ENCODE results near the gene SRPK2. TPM values are rescaled to one million over a fixed set of nuclear protein-coding genes. Genes with fewer than 3 reads are reported as not detected.

The SRPK2 gene
- total RNA-seq, 2 donors from 2014 or later, result 26.5 to 31.1 TPM

- H3K27me3 ChIP-seq (replicated peaks; ENCODE audit: insufficient read depth), result no peaks in the 10 kb centered on the region
- ATAC-seq (ENCODE audit: insufficient number of reproducible peaks, low FRiP score, low read depth) (no peak), DNase-seq (ENCODE audit: low spot score) (no peak)
- no peaks in the 10 kb centered on the region for H3K9me3 ChIP-seq
- H3K36me3 ChIP-seq, result no peaks in the 10 kb centered on the region
- H3K4me3 ChIP-seq, result no peak overlapping the region
- H3K4me1 ChIP-seq (ENCODE audit: control insufficient read depth in 1 of 2, low read depth in 2 of 2), result peaks cover 0 to 5% of the 10 kb centered on the region in 2 donors
- no peak overlapping the region for H3K27ac ChIP-seq
- TF ChIP-seq CTCF (IDR thresholded peaks at IDR 0.05), result no peak
These were observed 161.3 kb downstream of the SRPK2 start for GRCh38 chr7:105227391-105227790.

GRCh38 chr7:105224884-105225651 is 163.7 kb downstream of the SRPK2 start:
- H3K4me1 ChIP-seq (ENCODE audit: control insufficient read depth in 1 of 2, low read depth in 2 of 2), result peaks cover 0 to 5% of the 10 kb centered on the region in 2 donors
- no peaks in the 10 kb centered on the region for H3K9me3 ChIP-seq
- H3K27ac ChIP-seq, result no peak overlapping the region
- DNase-seq (ENCODE audit: low spot score) (no peak), ATAC-seq (ENCODE audit: insufficient number of reproducible peaks, low FRiP score, low read depth) (no peak)
- H3K27me3 ChIP-seq (replicated peaks; ENCODE audit: insufficient read depth), result no peaks in the 10 kb centered on the region
- no peak overlapping the region for H3K4me3 ChIP-seq
- H3K36me3 ChIP-seq, result no peaks in the 10 kb centered on the region
- TF ChIP-seq CTCF (IDR thresholded peaks at IDR 0.05), result no peak

GRCh38 chr7:105222953-105223352 is 165.8 kb downstream of the SRPK2 start:
- Histone ChIP-seq H3K27me3 (replicated peaks; ENCODE audit: insufficient read depth) (no peaks in the 10 kb centered on the region), H3K4me3 (no peak overlapping the region), H3K9me3 (no peaks in the 10 kb centered on the region), H3K36me3 (no peaks in the 10 kb centered on the region), H3K27ac (no peak overlapping the region), H3K4me1 (ENCODE audit: control insufficient read depth in 1 of 2, low read depth in 2 of 2) (peaks cover 0 to 5% of the 10 kb centered on the region in 2 donors)
- TF ChIP-seq CTCF (IDR thresholded peaks at IDR 0.05), result no peak
- ATAC-seq (ENCODE audit: insufficient number of reproducible peaks, low FRiP score, low read depth) (no peak), DNase-seq (ENCODE audit: low spot score) (no peak)

GRCh38 chr7:105219771-105220160 is 169.0 kb downstream of the SRPK2 start:
- TF ChIP-seq CTCF (IDR thresholded peaks at IDR 0.05), result no peak
- ATAC-seq (ENCODE audit: insufficient number of reproducible peaks, low FRiP score, low read depth) (no peak), DNase-seq (ENCODE audit: low spot score) (no peak)
- Histone ChIP-seq H3K4me3 (no peak overlapping the region), H3K36me3 (no peaks in the 10 kb centered on the region), H3K4me1 (ENCODE audit: control insufficient read depth in 1 of 2, low read depth in 2 of 2) (no peaks in the 10 kb centered on the region), H3K9me3 (no peaks in the 10 kb centered on the region), H3K27me3 (replicated peaks; ENCODE audit: insufficient read depth) (no peaks in the 10 kb centered on the region), H3K27ac (no peak overlapping the region)

GRCh38 chr7:105218939-105219770 is 169.6 kb downstream of the SRPK2 start:
- H3K27me3 ChIP-seq (replicated peaks; ENCODE audit: insufficient read depth), result no peaks in the 10 kb centered on the region
- no peaks in the 10 kb centered on the region for H3K36me3 ChIP-seq
- DNase-seq (ENCODE audit: low spot score) (no peak), ATAC-seq (ENCODE audit: insufficient number of reproducible peaks, low FRiP score, low read depth) (no peak)
- TF ChIP-seq CTCF (IDR thresholded peaks at IDR 0.05), result no peak
- H3K27ac ChIP-seq, result no peak overlapping the region
- no peaks in the 10 kb centered on the region for H3K4me1 ChIP-seq (ENCODE audit: control insufficient read depth in 1 of 2, low read depth in 2 of 2)
- no peaks in the 10 kb centered on the region for H3K9me3 ChIP-seq
- H3K4me3 ChIP-seq, result no peak overlapping the region

Data from thoracic aorta (tissue), 2 donors.